ENCODE results near the gene NT5M.

The NT5M gene

DNA sequence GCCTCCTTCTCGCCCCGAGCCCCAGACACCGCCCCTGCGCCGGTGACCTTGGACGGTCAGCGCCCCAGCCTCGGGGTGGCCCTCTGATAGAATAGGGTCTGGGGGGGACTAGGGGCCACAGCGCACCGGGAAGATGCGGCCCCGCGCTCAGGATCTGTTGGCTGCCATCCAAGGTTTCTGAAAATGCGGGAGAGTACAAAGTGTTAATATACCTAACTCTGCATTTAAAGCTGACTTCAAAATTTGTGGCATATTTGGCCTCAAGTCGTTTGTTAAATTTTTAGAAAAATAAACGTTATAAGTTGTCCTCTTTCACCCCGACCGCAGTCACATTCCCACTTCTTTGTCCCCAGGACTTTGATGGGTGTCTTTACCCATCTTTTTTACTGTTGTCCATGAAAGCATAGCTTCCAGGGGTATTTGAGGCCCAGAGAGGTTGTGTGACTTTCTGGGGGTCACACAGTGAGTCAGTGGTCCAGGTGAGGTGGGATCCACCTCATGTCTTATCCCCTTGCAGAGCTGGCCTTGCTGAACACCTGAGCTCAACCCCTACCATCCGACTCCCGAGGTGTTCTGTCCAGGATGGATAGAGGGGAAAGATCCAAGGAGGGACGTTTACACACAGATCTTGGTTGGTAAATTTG lies 796 bp downstream of the NT5M start:
- DNase-seq: no peak

DNA sequence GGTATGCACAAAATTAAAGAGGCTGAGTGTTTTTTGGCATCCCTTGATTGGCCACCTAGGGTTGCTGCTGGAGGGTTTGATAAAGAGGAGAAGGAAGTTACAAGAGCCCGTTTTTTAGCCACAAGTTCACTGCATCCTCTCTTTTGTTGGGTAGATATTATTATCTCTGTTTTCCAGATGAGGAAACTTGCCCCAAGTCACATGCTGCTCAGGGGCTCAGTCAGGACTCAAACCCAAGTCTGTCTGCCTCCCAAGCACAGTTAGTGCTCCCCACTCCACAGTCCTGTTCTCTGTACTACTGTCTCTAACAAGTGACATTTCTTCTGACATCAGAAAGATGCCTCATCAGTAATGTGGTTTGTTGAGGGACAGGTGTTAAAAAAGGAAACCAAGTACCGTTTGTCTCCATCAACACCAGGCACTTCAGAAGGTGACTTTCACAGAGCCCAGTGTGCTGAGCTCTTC lies 1.4 kb downstream of the NT5M start:
- peak; percentile 20 for DNase-seq

DNA sequence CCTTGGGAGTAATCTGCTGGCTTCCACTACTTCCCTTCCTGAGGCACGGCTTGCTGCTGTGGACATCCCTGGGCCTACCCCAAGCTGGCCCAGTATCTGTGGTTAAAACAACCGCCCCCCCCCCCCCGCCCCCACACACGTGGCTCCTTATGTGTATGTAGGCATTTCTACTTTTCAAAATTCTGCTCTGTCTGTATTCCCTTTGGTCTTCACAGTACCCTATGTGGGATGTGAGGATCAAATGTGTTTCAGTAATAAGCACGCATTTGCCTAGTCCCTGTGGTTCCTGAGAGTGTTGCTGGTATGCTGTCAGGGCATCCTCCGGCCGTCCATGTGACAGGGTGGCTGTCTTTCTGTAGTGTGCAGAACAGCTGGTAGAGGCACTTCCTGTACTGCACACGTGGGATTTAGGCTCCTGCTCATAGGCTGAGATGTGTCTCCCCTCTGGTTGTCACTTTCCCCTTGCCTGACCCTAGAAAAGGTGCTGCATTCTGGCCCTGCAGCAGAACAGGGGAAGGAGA lies 2.2 kb downstream of the NT5M start:
- DNase-seq: peak; percentile 58

DNA sequence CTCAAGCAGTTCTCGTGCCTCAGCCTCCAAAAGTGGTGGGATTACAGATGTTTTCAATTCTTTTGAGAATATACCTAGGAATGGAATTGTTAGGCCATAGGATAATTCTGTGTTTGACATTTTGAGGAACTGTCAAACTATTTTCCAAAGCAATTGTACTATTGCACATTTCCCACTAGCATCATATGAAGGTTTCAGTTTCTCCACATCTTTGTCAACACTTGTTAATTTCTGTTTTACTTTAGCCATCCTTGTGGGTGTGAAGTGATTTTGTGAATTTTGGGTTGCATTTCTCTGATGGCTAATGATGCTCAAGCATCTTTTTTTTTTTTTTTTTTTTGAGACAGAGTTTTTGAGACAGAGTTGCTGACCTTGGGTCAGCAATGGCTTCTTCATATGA lies 6.2 kb downstream of the NT5M start:
- DNase-seq: no peak

DNA sequence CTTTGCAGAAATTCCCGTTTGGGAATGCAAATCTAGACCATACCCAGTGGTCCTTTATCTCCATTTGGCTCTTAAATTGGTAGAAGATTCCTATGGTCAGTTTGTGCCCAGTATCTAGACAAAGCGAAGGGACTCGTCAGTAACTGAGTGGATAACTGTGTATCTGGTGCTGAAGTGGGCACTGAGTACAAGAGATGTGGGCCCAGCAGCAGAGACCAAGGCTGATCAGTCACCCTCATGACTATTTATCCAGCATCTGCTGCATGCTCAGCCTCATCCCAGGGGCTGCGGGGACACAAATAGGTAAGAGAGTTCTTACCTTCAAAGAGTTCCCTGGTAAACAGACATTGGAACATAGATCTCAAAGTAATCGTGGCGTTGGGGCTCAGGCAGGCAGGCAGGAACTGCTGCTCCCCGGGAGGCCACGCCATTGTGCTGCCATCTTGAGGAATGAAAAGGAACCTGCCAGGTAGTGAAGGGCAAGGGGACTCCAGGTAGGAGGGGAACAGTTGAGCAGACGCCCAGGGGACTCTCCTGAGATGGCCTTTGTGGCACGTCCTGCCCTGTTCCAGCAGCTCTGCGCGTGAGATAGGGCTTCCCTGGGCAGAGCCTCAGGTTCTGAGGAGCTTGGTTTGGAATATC lies 10.3 kb downstream of the NT5M start:
- DNase-seq: peak; percentile 71

DNA sequence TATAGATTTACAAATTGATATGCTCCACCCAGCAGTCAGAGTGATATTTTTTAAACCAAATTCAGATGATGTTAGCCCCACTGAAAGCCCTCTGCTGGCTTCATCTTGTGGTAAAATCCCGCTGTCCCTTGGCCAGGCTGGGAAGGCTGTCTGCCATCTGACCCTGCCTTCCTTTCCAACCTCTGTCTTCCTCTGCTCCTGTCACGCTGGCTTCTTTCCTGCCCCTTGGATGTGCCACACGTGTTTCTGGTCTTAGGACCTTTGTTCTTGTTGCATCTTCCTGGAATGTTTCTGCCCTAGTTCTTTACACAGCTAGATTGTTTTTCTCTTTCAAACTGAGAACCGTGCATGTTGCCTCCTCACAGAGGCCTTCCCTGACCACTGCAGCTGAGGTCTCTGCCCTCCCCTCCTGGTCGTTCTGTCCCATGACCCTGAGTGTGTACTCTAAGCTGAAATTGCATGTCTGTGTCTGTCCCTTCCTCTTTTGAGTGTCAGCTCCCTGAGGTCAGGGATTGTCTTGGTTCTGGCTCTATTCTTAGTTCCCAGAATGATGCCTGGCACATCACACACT lies 11.4 kb downstream of the NT5M start:
- no peak for DNase-seq

DNA sequence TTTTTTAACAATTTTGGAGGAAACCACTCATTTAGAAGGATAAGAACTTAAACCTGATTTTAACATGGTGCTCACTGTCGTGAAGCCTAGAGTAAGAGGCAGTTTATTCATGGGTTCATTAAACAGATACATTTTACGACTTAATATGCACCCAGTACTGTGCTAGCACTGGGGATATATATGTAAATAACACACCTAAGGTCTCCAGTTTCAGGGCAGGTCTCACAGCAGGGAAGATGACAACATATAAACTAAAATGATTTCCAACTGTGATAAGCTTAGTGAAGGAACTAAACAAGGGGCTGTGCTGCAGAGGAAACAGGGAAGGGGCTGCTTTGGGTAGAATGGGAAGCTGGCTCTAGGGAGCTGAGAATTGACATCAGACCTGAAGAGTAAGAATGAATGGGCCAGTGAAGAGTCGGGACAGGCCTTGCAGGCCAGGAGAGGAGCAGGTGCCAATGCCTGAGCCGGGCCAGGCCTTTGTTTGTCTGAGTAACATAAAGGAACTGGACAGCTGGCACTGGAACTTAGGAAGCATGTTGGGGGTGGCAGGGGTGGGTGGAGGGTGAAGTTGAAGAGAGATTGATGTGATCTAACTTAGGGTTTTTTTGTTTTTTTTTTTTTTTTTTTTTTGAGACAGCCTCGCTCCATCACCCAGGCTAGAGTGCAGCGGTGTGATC lies 12.1 kb downstream of the NT5M start:
- DNase-seq: no peak

DNA sequence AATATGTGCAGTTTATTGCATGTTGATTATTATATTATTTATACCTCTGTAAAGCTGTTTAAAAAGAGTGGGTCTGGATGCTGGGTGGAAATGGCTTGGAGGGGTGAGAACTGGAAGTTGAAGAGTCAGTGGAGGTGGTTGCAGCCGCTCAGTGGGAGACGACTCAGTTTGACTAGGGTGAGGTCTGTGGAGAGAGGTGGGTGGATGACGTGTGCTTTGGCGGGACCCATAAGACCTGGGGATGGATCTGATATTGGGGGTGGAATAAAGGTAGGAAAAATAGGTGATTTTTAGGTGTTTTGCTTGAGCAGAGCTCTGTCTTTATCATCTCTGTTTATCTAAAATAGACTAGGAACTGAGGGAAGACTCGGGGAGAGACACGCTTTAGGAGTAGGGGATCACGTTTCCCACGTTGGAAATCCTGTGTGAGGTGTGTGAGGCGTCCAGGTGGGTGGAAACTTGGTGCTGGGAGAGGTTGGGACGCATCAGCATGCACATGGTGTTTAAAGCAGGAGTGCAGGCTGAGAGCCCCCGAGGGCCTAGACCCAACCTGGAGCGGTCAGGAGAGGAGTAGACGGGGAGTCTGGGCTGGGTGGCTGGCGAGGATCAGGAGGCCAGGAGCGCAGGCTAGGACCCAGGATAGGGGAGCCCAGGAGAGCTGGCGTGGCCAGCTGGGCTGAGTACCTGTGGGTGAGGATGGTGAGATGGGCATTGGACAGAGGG lies 17.2 kb downstream of the NT5M start:
- no peak for DNase-seq

DNA sequence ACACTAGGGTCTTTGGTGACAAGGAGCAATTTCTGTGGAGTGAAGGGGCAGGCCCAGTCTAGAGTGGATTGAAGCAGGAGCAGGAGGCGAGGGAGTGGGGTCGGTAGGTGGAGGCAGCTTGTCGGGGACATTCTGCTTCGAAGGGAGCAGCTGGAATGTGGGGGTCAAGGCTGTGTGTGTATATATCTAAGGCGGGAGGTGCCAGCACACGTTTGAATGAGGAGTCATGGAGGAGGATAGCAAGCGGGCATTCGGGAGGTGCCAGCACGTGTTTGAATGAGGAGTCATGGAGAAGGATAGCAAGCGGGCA lies 17.7 kb downstream of the NT5M start:
- no peak for DNase-seq

DNA sequence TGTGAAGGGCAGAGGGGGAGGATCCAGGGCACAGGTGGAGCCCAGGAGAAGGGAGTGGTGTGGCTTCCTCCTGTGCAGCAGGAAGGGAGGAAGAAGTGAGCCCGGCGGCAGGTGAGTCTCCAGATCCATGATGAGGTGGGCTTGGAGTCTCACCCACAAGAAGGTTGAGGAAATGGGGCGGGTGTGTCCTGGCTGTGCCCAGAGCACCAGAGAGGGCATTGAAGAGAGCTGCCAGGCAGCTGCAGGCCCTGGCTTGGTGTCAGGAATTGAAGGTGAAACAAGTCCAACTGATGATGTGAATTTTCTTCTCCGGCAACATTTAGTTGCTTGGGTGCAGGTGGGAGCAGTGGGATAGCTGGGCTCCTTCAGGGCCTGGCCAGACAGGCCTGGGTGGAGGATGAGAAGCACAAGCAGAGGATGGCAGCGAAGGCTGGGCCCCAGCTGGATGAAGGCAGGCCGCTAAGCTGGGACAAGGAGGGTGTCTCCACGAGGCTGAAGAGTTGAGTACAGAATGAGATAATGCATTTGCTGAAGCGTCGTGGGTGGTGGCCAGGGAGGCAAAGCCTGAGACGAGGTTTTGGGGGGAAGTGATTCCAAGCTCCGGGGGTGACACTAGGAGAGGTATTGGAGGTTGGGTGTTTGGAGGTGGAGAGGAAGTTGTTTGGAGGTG lies 18.3 kb downstream of the NT5M start:
- no peak for DNase-seq

DNA sequence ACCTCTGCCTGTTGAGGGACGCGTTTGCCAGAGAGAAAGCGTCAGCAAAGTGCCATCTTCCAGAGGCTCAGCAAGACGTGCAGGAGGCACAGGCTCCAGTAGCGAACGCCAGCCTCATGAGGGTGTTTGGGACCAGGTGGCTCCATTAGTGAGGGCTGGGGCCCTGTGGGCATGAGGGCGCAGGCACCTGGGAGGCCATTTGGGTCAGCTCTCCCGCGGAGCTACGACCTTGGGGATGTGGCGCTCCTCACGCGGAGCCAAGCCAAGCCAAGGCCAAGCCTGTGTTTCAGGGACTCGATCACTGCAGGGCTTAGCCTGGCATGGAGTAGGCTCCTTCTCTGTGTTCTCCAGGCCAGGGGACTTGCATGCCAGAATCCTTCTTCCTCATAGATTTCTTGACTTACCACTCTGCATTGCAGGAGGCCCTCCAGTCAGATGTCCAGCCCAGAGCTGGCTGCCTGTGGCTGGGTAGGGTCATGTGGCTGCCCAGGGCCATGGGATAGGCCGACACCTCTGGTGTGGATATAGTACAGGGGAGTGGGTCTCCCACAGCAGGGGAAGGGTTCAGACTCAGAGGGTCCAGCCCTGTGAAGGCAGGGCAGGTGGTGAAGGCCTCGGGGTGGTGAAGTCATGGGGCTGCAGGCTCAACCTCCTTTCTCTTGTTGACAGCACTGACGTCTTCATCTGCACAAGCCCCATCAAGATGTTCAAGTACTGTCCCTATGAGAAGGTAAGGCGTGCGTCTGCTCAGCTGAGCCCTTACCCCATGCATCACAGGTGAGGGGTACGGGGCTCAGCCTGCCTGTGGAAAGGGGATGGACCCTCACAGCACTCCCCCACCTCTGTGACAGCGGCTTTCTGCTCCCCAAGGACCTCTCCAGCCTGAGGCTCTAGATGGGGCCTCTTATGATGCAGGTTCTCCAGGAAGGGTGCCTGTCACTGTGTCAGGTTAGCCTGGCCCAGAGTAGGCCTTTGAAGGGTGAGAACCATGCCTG lies 19.6 kb downstream of the NT5M start:
- DNase-seq: no peak

DNA sequence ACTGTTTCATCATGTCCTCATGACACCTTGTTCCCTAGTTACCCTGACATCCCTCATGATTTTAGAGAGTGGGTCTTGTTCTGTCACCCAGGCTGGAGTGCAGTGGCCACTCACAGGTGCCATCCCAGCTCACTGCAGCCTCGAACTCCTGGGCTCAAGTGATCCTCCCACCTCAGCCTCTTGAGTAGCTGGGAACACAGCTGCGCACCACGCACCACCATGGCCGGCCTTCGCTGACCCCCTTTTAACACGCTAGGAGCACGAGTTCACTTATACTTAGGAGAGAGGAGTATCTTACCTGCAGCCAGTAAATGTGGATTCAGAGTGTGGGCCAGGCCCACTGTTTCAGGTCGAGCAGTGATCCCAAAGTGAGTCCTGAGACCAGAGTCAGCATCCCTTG lies 21.4 kb downstream of the NT5M start:
- DNase-seq: no peak

DNA sequence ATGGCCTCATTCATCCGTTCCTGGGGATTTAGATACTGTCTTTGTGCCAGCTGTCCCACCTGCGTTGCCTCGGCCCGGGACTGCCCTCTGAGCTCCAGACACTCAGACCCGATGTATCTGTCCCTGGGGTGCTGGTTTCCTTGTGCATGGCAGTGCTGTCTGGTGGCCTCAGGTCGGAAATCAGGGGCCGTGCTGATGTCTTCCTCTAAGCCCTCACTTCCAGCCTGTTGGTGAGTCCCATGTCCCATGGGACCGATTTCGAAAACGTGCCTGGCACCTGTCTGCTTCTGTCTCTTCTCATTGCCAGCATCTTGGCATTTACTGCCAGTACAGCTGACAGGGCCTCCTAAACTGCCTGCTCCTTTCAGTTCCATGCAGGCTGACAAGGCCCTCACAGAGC lies 22.1 kb downstream of the NT5M start:
- DNase-seq: no peak

DNA sequence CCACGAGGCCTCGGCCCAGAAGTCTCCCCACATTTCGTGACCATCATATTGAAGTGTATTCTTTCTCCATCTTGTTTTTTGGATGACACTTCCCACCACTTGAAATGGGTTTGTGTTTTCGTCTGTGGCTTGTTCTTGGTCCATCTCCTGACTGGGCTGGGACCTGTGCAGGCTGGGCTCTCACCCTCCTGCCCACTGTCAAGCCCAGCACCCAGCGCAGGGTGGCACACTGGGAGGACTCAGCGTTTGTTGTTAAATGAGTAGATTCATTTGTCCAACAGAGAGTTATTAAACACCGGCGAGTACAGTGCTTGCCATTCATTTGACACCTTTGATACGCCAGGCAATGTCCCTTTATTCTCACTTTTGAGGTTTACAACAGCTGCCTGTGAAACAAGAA lies 22.6 kb downstream of the NT5M start:
- no peak for DNase-seq

DNA sequence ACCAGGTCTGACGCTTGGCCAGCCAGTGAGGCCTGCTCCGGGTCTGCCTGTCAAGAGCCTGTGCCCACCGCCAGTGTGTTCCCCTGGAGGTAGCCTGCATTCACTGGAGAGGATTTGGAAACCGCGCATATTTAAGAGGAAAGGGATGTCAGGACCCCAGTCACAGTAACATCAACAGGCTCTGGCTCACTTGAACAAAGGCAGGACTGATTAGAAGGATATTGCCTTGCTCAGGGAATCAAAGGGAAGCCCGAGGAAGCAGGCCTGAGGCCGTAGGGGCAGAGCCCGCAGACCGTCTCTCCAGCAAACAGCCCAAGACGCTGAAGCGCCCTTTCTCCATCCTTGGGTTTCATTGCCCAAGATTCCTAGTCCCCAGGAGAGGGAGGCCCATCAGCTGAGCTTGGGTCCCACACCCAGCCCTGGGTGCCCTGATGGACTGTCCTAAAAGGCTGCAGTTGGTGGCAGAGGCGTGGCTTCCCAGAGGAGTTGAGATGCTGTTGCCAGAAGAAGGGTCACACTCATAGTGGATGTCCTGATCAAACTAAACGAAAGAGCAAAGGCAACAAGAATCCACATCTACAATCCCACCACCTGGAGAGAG lies 23.2 kb downstream of the NT5M start:
- no peak for DNase-seq

DNA sequence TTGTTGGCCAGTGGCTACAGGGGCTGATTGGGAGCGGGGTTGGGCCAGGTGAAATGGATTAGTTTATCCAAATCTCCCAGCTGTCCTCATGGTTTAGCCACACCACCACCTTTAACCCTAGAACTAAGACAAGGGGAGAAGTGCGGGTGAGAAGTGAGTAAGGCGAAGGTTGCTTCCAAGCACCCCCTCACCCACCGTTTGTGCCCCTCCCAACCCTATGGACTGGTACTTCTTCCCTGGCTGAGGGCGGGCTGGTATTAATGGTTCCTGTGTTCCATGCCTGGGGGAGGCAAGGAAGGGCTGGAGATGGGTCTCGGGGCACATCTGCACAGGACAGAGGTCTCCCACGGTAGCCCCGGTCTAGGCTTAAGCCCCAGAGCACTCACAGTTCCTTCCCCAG lies 25.1 kb downstream of the NT5M start:
- DNase-seq: no peak

DNA sequence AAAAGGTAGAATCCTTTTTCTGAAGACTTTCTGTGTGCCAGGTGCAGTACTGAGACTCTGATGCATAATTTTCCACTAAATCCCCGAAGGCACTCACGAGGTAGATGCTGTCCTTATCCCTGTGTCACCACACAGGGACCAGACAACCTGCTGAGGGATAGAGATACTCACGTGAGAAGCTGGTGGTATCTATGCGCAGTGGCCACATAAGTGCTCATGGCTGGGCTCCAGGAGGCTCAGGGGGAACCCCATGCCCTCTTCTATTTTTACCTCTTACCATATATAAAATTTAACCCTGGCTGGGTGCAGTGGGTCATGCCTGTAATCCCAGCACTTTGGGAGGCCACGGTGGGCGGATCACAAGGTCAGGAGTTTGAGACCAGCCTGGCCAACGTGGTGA lies 38.3 kb downstream of the NT5M start:
- no peak for DNase-seq

DNA sequence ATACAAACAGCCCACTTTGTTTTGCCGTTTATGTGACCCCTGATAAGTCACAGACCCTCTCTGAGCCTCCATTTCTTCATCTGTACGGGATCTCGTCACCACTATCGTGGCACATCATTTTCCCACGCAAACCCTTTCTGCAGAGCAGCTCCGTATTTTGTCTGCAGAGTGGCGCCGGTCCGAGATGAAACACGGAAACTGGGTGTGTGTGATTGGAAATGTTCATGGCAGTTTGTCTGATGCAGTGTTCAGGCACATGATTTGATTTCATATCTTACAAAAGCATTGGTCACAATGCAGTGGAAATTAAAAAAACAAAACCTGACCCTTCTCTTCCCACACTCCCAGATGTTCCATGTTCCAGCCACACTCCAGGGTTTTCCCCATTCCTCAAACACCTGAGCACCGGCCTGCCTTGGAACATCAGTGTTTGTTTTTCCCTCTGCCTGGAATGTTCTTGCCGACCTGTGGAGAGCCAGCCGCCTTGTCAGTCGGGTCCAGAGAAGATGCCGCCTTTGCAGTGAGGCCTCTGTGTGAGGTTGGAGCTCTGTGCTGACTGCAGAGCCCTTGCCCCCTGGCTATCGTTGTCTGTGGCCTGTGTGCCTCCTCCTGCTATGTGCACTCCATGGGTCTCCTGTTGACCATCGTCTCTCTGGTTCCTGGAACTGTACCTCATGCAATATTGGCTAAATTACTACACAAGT lies 39.2 kb downstream of the NT5M start:
- DNase-seq: no peak

DNA sequence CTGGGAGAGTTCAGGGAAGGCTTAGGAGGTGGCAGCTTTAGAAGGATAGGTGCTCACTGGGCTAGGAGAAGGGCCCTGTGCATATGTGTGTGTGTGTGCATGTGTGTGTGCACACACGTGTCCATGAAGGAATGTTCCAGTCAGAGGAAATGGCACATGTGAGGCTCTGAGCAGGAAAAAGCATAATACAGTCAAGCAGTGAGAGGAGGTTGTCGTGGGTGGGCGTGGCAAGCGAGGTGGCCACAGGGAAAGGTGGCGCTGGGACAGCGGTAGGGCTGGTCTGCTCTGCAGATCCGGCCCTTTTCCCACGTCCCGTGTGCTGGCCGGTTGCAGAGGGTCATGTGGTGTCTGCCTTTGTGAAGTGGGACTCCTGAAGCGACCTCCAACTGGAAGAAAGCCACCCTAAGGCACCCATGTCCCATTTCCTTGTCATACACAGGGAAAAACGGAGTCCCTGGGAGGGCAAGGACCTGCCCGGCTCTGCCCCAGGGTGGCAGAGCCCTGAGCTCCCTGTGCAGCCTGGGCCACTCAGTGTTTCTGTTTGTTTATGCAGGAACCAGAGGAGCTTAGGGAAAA lies 40.1 kb downstream of the NT5M start:
- no peak for DNase-seq

DNA sequence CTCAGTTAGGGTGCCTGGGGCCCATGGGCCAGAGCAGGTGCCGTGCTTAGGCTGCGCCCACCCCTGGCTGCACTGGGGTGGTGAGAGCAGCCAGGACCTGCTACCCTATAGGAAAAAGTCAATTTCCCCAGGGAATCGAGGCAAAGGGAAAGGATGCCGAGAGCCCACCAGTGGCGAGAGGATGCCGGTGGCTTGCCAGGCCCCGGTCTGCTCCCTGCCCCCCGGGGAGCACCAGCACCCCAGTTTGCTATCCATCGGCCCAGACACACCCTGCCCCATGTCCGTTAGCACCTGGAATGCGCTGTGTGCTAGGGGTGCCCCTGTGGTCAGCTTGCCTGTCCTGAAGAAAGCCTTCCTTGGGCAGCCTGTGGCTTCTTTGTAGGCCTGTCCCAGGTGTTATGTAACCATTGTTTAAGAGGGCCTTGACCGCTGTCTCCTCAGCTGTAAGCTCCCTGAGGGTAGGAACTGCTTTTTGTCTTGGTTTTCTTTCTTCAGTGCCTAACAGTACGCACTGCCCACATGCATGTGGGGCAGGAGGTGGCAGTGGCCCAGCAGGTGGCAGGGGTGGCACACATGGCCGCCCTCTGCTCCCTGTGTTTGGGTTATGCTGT lies 40.8 kb downstream of the NT5M start:
- no peak for DNase-seq
